Measurements from ENCODE around the gene MCC. TPM values are rescaled to one million over a fixed set of nuclear protein-coding genes. Genes with fewer than 3 reads are reported as not detected.

MCC gene
- total RNA-seq, 6 donors from 2014 or later = 12.1 to 67.1 (median 21.3) TPM

GRCh38 chr5:113038714-113039113 is 449.5 kb downstream of the MCC start:
- no peaks in the 10 kb centered on the region for H3K9me3 ChIP-seq
- no peak overlapping the region for H3K27ac ChIP-seq
- H3K36me3 ChIP-seq = peaks cover 0 to 13% (median 3%) of the 10 kb centered on the region in 4 donors
- H3K4me1 ChIP-seq = no peaks in the 10 kb centered on the region
- TF ChIP-seq EP300 (IDR thresholded peaks at IDR 0.05) (no peak), CTCF (IDR thresholded peaks at IDR 0.05) (no peak), POLR2A (IDR thresholded peaks at IDR 0.05) (no peak), POLR2AphosphoS5 (IDR thresholded peaks at IDR 0.05) (no peak)
- ATAC-seq (ENCODE audit: low FRiP score in 2 of 2) = peak in 1 of 2 donors; percentile 27
- no peaks in the 10 kb centered on the region for H3K27me3 ChIP-seq
- no peak for DNase-seq
- whole genome bisulfite sequencing, 2 donors = 70 to 81% methylated on average over 7 to 9 of the region's 9 CpGs
- no peak overlapping the region for H3K4me3 ChIP-seq

- DNase-seq = no peak
- Histone ChIP-seq H3K36me3 (peaks cover 0 to 13% (median 3%) of the 10 kb centered on the region in 4 donors), H3K4me1 (no peaks in the 10 kb centered on the region), H3K9me3 (no peaks in the 10 kb centered on the region), H3K27me3 (no peaks in the 10 kb centered on the region), H3K27ac (no peak overlapping the region), H3K4me3 (no peak overlapping the region)
- 89 to 93% methylated on average over 1 of the region's 1 CpG for WGBS, 2 donors
- no peak for TF ChIP-seq POLR2A (IDR thresholded peaks at IDR 0.05)
- no peak for TF ChIP-seq CTCF (IDR thresholded peaks at IDR 0.05)
- no peak for TF ChIP-seq EP300 (IDR thresholded peaks at IDR 0.05)
- no peak for TF ChIP-seq POLR2AphosphoS5 (IDR thresholded peaks at IDR 0.05)
- no peak for ATAC-seq (ENCODE audit: low FRiP score in 2 of 2)
Observed at GRCh38 chr5:113038136-113038535, 450.1 kb downstream of the MCC start.

- no peaks in the 10 kb centered on the region for H3K4me1 ChIP-seq
- H3K36me3 ChIP-seq = peaks cover 0 to 13% (median 3%) of the 10 kb centered on the region in 4 donors
- H3K27ac ChIP-seq = no peak overlapping the region
- TF ChIP-seq CTCF (IDR thresholded peaks at IDR 0.05) = no peak
- TF ChIP-seq EP300 (IDR thresholded peaks at IDR 0.05) = no peak
- TF ChIP-seq POLR2A (IDR thresholded peaks at IDR 0.05) = no peak
- TF ChIP-seq POLR2AphosphoS5 (IDR thresholded peaks at IDR 0.05) = no peak
- DNase-seq (no peak), ATAC-seq (ENCODE audit: low FRiP score in 2 of 2) (no peak)
- no peak overlapping the region for H3K4me3 ChIP-seq
- 94 to 100% methylated on average over 1 of the region's 1 CpG for WGBS, 2 donors
- H3K27me3 ChIP-seq = no peaks in the 10 kb centered on the region
- no peaks in the 10 kb centered on the region for H3K9me3 ChIP-seq
Observed at GRCh38 chr5:113036826-113037225, 451.4 kb downstream of the MCC start.

GRCh38 chr5:113036321-113036720 is 451.9 kb downstream of the MCC start:
- Histone ChIP-seq H3K4me1 (no peaks in the 10 kb centered on the region), H3K27ac (no peak overlapping the region), H3K36me3 (peaks cover 0 to 13% (median 3%) of the 10 kb centered on the region in 4 donors), H3K4me3 (no peak overlapping the region), H3K9me3 (no peaks in the 10 kb centered on the region), H3K27me3 (no peaks in the 10 kb centered on the region)
- ATAC-seq (ENCODE audit: low FRiP score in 2 of 2) (no peak), DNase-seq (no peak)
- 93 to 94% methylated on average over 4 of the region's 4 CpGs for WGBS, 2 donors
- no peak for TF ChIP-seq EP300 (IDR thresholded peaks at IDR 0.05)
- no peak for TF ChIP-seq POLR2AphosphoS5 (IDR thresholded peaks at IDR 0.05)

GRCh38 chr5:113035096-113035495 is 453.2 kb downstream of the MCC start:
- Histone ChIP-seq H3K36me3 (peaks cover 0 to 10% (median 3%) of the 10 kb centered on the region in 4 donors), H3K4me1 (no peaks in the 10 kb centered on the region), H3K27ac (no peak overlapping the region), H3K27me3 (no peaks in the 10 kb centered on the region), H3K9me3 (no peaks in the 10 kb centered on the region), H3K4me3 (no peak overlapping the region)
- 96 to 100% methylated on average over 1 of the region's 1 CpG for WGBS, 2 donors
- no peak for ATAC-seq (ENCODE audit: low FRiP score in 2 of 2)
- TF ChIP-seq POLR2AphosphoS5 (IDR thresholded peaks at IDR 0.05) (no peak), CTCF (IDR thresholded peaks at IDR 0.05) (no peak), EP300 (IDR thresholded peaks at IDR 0.05) (no peak)
- DNase-seq = no peak

Measured in upper lobe of left lung (tissue), 6 donors.